Measurements from ENCODE around the gene CCDC9B.

CCDC9B gene

GRCh38 chr15:40310993-40311392 lies 29.7 kb downstream of the CCDC9B start:
- in situ Hi-C loops (cut with MboI; ENCODE audit: low sequenced_read_pairs, unreplicated experiment): no loop called here
- DNase-seq (ENCODE audit: low spot score): no peak
- no peak for TF ChIP-seq CTCF (IDR thresholded peaks at IDR 0.05; ENCODE audit: borderline replicate concordance, control extremely low read depth, extremely low read depth, insufficient read depth, missing control alignments)

- TF ChIP-seq CTCF (IDR thresholded peaks at IDR 0.05; ENCODE audit: borderline replicate concordance, control extremely low read depth, extremely low read depth, insufficient read depth, missing control alignments): peak; percentile 73
- DNase-seq (ENCODE audit: low spot score): peak; percentile 69
- in situ Hi-C loops (cut with MboI; ENCODE audit: low sequenced_read_pairs, unreplicated experiment): no loop called here
Measured at GRCh38 chr15:40310001-40310959, 30.5 kb downstream of the CCDC9B start.

- no peak for DNase-seq (ENCODE audit: low spot score)
- in situ Hi-C loops (cut with MboI; ENCODE audit: low sequenced_read_pairs, unreplicated experiment): no loop called here
- TF ChIP-seq CTCF (IDR thresholded peaks at IDR 0.05; ENCODE audit: borderline replicate concordance, control extremely low read depth, extremely low read depth, insufficient read depth, missing control alignments): no peak
Measured at GRCh38 chr15:40309344-40309862, 31.3 kb downstream of the CCDC9B start.

- TF ChIP-seq CTCF (IDR thresholded peaks at IDR 0.05; ENCODE audit: borderline replicate concordance, control extremely low read depth, extremely low read depth, insufficient read depth, missing control alignments): peak; percentile 52
- DNase-seq (ENCODE audit: low spot score): peak; percentile 83
- in situ Hi-C loops (cut with MboI; ENCODE audit: low sequenced_read_pairs, unreplicated experiment): no loop called here
Measured at GRCh38 chr15:40307421-40308211, 33.1 kb downstream of the CCDC9B start, which contains the start of gene PLCB2. TSS of gene PLCB2 (minus strand) at chr15:40307935. CDS start at chr15:40307672, 263 bp downstream.

- DNase-seq (ENCODE audit: low spot score): peak; percentile 47
- no peak for TF ChIP-seq CTCF (IDR thresholded peaks at IDR 0.05; ENCODE audit: borderline replicate concordance, control extremely low read depth, extremely low read depth, insufficient read depth, missing control alignments)
- in situ Hi-C loops (cut with MboI; ENCODE audit: low sequenced_read_pairs, unreplicated experiment): no loop called here
Measured at GRCh38 chr15:40306908-40307307, 33.8 kb downstream of the CCDC9B start.

- in situ Hi-C loops (cut with MboI; ENCODE audit: low sequenced_read_pairs, unreplicated experiment): no loop called here
- no peak for DNase-seq (ENCODE audit: low spot score)
- no peak for TF ChIP-seq CTCF (IDR thresholded peaks at IDR 0.05; ENCODE audit: borderline replicate concordance, control extremely low read depth, extremely low read depth, insufficient read depth, missing control alignments)
Measured at GRCh38 chr15:40306371-40306770, 34.4 kb downstream of the CCDC9B start.
